NCI-H128 (cell line): ENCODE results near the gene SRRM4.
"Not testable (repeated sequence)": the region's sequence is repeated elsewhere in the genome, so short reads cannot be mapped to it uniquely, and the experiment has no call there.

ENCODE experiments used
- DNase-seq: peaks from one replicate; lab custom pipeline; 2025; ENCODE audit not compliant: unreplicated experiment; lab: John Stamatoyannopoulos, UW

SRRM4 gene

DNA sequence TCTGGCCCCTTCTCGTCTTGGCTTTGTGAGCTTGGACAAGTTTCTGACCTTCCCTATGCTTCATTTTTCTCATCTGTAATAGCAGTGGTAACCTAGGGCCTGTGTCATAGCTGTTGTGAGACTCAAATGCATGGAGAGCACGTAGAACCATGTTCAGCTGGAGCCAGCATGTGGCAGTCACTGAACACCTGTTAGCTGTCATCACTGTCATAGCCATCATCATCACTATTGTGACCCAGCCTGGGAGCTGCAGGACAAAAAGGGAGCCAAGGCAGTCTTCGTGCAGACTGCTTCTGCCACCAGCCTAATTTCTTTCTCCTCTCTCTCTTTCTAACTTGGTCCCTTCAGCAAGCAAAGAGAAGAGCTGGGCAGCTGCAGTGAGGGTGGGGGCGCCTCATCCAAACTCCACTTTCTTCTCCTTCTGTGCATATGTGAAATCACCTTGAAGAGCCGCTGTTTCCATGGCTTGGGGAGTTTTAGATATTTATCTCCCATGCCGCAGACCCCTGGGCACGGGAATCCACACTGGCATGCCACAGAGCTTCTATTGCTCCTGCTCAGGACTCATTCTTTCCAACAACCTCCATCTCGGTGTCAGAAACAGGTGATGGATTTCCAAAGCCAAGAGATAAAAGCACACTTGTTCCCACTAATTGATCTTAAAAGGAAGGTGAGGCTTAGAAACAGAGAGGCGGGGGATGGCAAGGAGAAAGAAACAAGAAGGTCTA lies 87.0 kb downstream of the SRRM4 start:
- DNase-seq: no peak

GRCh38 chr12:119069147-119069642 lies 87.9 kb downstream of the SRRM4 start:
- DNase-seq: peak; percentile 11

DNA sequence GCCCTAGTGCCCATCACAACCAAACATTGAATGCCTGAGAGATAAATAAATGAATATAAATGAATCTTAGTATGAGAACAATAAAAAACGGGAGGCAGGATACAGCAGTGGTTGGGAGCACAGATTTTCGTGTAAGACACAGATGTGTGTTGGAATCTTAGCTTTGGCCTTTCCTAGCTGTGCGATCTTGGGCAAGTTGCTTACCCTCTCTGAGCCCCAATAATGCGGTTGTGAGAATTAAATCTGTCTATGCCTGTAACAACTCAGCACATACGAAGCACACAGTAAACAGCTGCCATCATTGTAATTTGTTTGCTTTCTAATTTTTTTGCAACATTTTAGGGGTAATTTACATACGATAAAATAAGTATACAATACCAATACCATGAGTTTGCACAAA lies 89.8 kb downstream of the SRRM4 start:
- DNase-seq: no peak

DNA sequence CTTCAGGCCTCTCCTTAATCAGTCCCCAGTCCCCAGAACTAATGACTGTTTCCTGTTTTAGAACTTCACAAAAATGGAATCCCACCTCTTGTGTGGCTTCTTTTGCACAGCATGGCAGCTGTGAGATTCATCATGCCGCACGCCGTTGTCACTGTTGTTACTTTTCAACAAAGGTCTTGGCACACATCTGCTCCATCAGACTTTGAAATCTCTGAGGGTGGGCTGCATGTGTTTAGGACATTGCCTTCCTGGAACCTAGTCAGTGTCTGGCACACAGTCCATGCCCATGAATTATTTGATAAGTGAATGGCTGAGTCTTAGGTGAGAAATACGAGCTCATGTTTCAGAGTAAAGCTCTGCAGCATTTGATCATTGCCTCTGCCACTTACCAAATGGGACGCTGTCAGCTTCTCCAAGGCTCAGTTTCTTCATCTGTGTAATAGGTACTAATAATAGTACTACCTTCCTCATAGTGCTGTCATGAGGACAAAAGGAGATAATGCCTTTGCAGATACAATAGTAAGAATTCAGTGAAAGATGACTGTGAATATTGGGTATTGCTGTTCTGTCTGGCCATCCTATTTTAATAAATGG lies 90.4 kb downstream of the SRRM4 start:
- no peak for DNase-seq

DNA sequence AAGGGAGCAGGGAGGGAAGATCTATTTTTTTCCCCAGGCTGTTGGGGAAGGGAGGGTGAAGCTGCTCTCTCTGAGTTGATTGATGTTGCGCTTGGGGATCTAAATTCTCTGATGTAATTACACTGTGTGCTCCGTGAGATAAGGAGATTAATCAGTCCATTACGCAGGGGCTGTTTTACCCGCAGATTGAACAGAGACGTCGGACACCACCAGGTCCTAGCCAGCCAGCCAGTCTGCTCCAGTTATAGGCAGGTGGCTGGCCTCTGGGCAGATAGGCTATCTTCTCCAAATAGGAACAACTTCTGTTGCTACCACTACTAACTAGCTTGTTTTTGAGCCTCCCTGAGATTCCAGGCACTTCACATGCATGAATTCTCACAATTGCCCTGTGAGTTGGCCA lies 91.1 kb downstream of the SRRM4 start:
- DNase-seq: no peak

DNA sequence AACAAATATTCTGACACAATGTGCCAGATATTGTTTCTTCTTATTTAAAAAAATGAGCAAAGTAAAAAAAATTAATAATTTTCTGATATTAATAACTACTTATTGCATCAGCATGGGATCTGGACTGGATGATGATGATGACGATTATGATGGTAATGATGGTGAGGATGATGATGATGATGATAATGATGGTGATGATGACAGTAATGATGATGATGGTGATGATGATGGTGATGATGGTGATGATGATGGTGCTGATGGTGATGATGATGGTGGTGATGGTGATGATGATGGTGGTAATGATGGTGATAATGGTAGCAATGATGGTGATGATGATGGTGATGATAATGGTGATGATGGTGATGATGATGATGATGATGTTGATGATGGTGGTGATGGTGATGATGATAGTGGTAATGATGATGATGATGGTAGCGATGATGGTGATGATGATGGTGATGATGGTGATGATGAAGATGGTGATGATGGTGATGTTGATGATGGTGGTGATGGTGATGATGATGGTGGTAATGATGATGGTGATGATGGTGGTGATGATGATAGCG lies 94.0 kb downstream of the SRRM4 start:
- DNase-seq: no peak

GRCh38 chr12:119075918-119076317 lies 94.6 kb downstream of the SRRM4 start:
- DNase-seq: no peak

DNA sequence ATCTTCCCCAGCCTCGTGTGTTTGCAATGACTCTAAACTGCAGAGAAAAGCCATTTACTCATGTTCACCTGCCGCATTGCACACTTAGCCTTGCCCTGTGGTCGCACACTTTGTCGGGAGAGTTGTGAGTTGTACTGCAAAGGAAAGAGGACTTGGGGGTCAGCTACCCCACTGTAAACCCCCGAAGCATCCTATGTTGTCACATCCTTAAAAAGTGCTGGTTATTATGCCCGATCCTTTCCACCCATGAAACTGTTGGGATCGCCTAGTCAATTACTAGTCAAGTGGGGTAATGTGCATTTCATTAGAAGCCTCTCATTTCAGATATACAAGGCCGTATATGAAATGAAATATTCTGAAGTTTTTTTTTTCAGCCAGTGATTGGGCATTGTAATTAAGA lies 98.2 kb downstream of the SRRM4 start:
- no peak for DNase-seq

- no peak for DNase-seq
Measured at GRCh38 chr12:119082016-119082415, 100.7 kb downstream of the SRRM4 start.

DNA sequence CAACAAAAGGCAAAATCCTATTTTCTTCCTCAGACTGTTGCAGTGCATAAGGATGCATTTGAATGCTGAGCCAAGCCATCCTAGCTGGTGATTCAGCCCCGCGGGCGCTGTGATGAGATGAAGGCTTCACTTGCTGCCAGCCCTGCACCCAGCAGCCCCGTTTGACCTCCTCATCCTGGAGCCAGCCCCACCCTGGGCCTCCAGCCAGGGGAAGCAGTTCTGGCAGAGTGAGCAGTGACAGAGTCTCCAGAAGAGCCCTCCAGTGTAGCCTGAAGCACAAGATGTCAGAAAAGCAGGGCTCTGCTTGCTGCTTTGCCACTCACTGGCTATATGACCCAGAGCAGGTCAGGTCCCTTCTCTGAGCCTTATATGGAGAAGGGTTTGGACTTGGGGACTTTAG lies 101.2 kb downstream of the SRRM4 start:
- DNase-seq: no peak

- no peak for DNase-seq
Measured at GRCh38 chr12:119088685-119089379, 107.5 kb downstream of the SRRM4 start.

- no peak for DNase-seq
Measured at GRCh38 chr12:119089380-119090013, 108.2 kb downstream of the SRRM4 start.

DNA sequence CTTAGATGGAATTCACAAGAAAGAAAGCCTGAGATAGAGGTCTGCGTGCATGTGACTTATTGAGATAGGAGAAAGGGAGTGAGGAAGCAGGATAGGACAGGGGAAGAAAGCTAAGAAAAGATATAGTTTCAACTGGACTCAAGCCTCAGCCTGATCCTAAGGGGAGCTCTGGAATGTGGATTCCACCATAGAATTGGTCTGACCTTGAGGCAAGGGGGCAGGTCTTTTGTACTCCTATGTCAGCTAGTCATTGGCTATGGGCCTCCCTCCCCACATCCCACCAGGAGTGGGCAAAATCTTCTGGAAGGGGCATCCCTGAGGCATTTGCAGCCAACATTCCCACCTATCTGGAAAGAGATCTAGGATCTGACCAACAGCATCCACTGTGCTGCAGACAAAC lies 108.9 kb downstream of the SRRM4 start:
- DNase-seq: no peak

DNA sequence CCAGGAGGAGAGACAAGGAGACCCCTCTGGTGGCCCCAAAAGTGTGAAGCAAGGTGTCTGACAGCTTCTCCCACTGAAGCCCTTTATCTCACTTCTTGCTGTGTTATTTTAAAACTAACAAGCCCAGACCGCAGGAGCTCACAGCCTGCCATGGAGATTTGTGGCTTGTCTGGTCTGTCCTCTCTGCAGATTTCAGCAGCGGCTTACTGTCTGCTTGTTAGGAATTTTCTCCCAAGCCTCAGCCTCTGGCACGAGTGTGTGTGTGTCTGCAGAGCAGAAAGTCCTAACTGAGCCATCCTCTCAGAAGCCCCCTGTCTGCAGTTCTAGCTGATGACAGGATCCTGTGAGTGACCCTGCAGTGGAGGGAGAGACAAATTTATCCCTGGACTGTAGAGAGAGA lies 109.5 kb downstream of the SRRM4 start:
- DNase-seq: no peak

GRCh38 chr12:119096429-119097202 lies 115.3 kb downstream of the SRRM4 start:
- no peak for DNase-seq

DNA sequence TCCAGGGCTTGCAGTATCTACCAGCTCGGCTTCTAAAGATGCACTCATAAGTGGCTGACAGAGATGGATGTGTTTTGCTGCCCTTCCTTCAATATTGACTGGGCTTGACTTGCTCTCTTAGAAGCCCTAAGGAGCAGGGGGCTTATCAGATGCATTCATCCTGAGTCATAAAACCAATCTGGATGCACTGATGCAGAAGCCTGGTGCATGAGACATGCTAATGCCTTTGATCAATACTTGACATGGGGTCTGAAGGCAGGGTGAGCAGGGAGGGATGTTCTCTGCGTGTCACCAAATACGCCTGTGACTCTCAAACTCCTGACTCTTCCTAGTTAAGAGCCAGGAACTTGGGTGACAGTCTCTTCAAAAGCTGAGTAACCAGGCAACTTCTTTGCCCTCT lies 119.6 kb downstream of the SRRM4 start:
- no peak for DNase-seq

DNA sequence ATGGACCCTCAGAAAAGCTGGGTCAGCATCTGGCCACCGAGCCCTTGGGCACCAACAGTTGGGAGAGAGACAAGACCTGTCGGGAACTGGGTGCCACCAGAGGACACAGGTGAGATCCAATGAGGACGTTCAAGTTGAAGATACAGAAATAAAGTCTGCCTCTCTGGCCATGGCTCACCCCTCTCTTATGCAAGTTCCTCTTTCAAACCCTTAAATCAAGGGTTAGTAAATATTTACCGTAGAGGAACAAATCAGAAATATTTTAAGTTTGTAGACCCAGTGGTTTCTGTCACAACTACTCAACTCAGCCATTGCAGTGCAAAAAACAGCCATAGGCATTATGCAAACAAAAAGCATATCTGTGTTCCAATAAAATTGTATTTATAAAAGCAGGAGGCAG lies 120.9 kb downstream of the SRRM4 start:
- no peak for DNase-seq

DNA sequence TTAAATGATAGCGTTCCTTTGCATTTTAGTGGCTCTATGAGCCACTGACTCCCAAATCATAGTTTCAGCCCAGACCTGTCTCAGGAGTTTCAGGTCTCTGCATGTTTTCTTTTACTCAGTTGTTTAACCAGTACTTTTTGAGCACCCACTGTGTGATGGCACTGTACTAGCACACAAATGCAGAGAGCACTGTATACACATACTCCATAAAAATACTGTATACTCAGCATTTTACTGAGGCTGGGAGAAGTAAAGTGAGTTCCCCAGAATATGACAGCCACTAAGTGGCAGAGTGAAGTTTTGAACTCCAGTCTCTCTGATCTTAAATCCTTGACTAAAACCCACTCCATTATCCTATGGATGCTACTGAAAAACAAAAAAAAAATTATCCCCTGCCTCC lies 121.4 kb downstream of the SRRM4 start:
- DNase-seq: no peak

DNA sequence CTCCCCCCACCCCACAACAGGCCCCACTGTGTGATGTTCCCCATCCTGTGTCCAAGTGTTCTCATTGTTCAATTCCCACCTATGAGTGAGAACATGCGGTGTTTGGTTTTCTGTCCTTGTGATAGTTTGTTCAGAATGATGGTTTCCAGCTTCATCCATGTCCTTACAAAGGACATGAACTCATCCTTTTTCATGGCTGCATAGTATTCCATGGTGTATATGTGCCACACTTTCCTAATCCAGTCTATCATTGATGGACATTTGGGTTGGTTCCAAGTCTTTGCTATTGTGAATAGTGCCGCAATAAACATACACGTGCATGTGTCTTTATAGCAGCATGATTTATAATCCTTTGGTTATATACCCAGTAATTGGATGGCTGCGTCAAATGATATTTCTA lies 123.6 kb downstream of the SRRM4 start:
- not testable (repeated sequence) for DNase-seq

GRCh38 chr12:119113496-119113986 lies 132.2 kb downstream of the SRRM4 start:
- no peak for DNase-seq
